Breast epithelium (tissue), 3 donors: ENCODE results near the gene GTF2H3.

Experiments used
- POLR2A ChIP-seq: fragments of 450-650 bp; IDR thresholded peaks from one replicate; pipeline ENCODE4 v1.6.1; 2016; ENCODE audit warnings: antibody characterized with exemption, mild to moderate bottlenecking, moderate library complexity
- TF ChIP-seq, protein P1 (sequence below), 3 donors: fragments of 450-650 bp; IDR thresholded peaks; one replicate each; pipeline ENCODE4 v1.5.1; 2016 to 2017; ENCODE audit warnings: antibody characterized with exemption in 3 of 3, mild to moderate bottlenecking in 3 of 3, moderate library complexity in 3 of 3

DNA sequence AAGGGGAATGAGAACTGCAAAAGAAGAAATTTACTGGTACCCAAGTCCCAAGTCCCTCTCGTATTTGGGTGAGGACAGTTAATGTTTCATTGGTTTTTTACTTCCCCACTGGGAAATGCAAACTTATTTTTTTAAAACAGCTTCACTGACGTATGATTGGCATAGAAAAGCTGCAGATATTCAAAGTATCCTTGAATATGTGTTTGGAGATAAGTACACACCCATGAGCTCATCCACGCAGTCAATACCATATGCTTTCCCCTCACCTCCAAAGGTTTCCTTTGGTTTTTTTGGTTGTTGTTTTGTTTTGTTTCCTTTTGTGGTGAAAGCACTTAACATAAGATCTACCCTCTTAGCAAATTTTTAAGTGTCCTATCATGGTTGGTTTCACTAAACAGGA, 50.3 kb downstream of the GTF2H3 start:
- no peak for TF ChIP-seq POLR2A
- TF ChIP-seq, protein P1, sequence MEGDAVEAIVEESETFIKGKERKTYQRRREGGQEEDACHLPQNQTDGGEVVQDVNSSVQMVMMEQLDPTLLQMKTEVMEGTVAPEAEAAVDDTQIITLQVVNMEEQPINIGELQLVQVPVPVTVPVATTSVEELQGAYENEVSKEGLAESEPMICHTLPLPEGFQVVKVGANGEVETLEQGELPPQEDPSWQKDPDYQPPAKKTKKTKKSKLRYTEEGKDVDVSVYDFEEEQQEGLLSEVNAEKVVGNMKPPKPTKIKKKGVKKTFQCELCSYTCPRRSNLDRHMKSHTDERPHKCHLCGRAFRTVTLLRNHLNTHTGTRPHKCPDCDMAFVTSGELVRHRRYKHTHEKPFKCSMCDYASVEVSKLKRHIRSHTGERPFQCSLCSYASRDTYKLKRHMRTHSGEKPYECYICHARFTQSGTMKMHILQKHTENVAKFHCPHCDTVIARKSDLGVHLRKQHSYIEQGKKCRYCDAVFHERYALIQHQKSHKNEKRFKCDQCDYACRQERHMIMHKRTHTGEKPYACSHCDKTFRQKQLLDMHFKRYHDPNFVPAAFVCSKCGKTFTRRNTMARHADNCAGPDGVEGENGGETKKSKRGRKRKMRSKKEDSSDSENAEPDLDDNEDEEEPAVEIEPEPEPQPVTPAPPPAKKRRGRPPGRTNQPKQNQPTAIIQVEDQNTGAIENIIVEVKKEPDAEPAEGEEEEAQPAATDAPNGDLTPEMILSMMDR (IDR thresholded peaks at IDR 0.05) = no peak
